ENCODE results near the gene SETD5.

Gene SETD5

GRCh38 chr3:9397332-9397905 is at the start of gene SETD5:
Gene SETD5 (plus strand): TSS chr3:9397615. CDS start chr3:9428939, 31,324 bp downstream.
- TF ChIP-seq FOXP2 (optimal IDR thresholded peaks at IDR 0.05; ENCODE audit: control extremely low read depth, extremely low read length, insufficient read depth), result no peak
- TF ChIP-seq POLR2AphosphoS5 (IDR thresholded peaks at IDR 0.05; ENCODE audit: borderline replicate concordance, low read depth, low read length), result peak; percentile 91
- TF ChIP-seq EZH2 (IDR thresholded peaks at IDR 0.05), result no peak
- H3K36me3 ChIP-seq (ENCODE audit: insufficient read depth, low read length), result peaks cover 29% of the 10 kb centered on the region
- DNase-seq (ENCODE audit: low read depth, low spot score), result peak; percentile 32
- H3K9ac ChIP-seq (ENCODE audit: insufficient read length), result peak within 1 kb of the TSS; percentile 93
- H3K27ac ChIP-seq, result peak within 1 kb of the TSS; percentile 97
- H3K9me3 ChIP-seq (ENCODE audit: low read depth, low read length), result no peaks in the 10 kb centered on the region
- peak within 1 kb of the TSS; percentile 88 for H3K4me3 ChIP-seq

GRCh38 chr3:9347887-9348286 is 49.5 kb upstream of the SETD5 start:
- H3K36me3 ChIP-seq (ENCODE audit: insufficient read depth, low read length), result no peaks in the 10 kb centered on the region
- H3K9ac ChIP-seq (ENCODE audit: insufficient read length), result no peak overlapping the region
- no peak overlapping the region for H3K27ac ChIP-seq
- H3K4me3 ChIP-seq, result no peak overlapping the region
- no peak for DNase-seq (ENCODE audit: low read depth, low spot score)
- H3K9me3 ChIP-seq (ENCODE audit: low read depth, low read length), result no peaks in the 10 kb centered on the region
- TF ChIP-seq POLR2AphosphoS5 (IDR thresholded peaks at IDR 0.05; ENCODE audit: borderline replicate concordance, low read depth, low read length) (no peak), EZH2 (IDR thresholded peaks at IDR 0.05) (no peak), FOXP2 (optimal IDR thresholded peaks at IDR 0.05; ENCODE audit: control extremely low read depth, extremely low read length, insufficient read depth) (no peak)

GRCh38 chr3:9349321-9350117 is 47.9 kb upstream of the SETD5 start:
- no peak for DNase-seq (ENCODE audit: low read depth, low spot score)
- H3K36me3 ChIP-seq (ENCODE audit: insufficient read depth, low read length), result no peaks in the 10 kb centered on the region
- no peak overlapping the region for H3K27ac ChIP-seq
- no peak overlapping the region for H3K9ac ChIP-seq (ENCODE audit: insufficient read length)
- no peaks in the 10 kb centered on the region for H3K9me3 ChIP-seq (ENCODE audit: low read depth, low read length)
- TF ChIP-seq EZH2 (IDR thresholded peaks at IDR 0.05), result no peak
- no peak for TF ChIP-seq FOXP2 (optimal IDR thresholded peaks at IDR 0.05; ENCODE audit: control extremely low read depth, extremely low read length, insufficient read depth)
- TF ChIP-seq POLR2AphosphoS5 (IDR thresholded peaks at IDR 0.05; ENCODE audit: borderline replicate concordance, low read depth, low read length), result no peak
- H3K4me3 ChIP-seq, result no peak overlapping the region

- H3K9ac ChIP-seq (ENCODE audit: insufficient read length), result no peak overlapping the region
- H3K4me3 ChIP-seq, result no peak overlapping the region
- H3K36me3 ChIP-seq (ENCODE audit: insufficient read depth, low read length), result no peaks in the 10 kb centered on the region
- H3K27ac ChIP-seq, result no peak overlapping the region
- no peaks in the 10 kb centered on the region for H3K9me3 ChIP-seq (ENCODE audit: low read depth, low read length)
- no peak for DNase-seq (ENCODE audit: low read depth, low spot score)
- TF ChIP-seq EZH2 (IDR thresholded peaks at IDR 0.05), result no peak
- no peak for TF ChIP-seq POLR2AphosphoS5 (IDR thresholded peaks at IDR 0.05; ENCODE audit: borderline replicate concordance, low read depth, low read length)
- TF ChIP-seq FOXP2 (optimal IDR thresholded peaks at IDR 0.05; ENCODE audit: control extremely low read depth, extremely low read length, insufficient read depth), result no peak
Observed at GRCh38 chr3:9351709-9352126, 45.7 kb upstream of the SETD5 start.

GRCh38 chr3:9352917-9353752 is 44.3 kb upstream of the SETD5 start:
- Histone ChIP-seq H3K9ac (ENCODE audit: insufficient read length) (no peak overlapping the region), H3K9me3 (ENCODE audit: low read depth, low read length) (no peaks in the 10 kb centered on the region), H3K36me3 (ENCODE audit: insufficient read depth, low read length) (no peaks in the 10 kb centered on the region), H3K4me3 (no peak overlapping the region), H3K27ac (no peak overlapping the region)
- peak; percentile 39 for DNase-seq (ENCODE audit: low read depth, low spot score)
- TF ChIP-seq EZH2 (IDR thresholded peaks at IDR 0.05) (no peak), POLR2AphosphoS5 (IDR thresholded peaks at IDR 0.05; ENCODE audit: borderline replicate concordance, low read depth, low read length) (no peak), FOXP2 (optimal IDR thresholded peaks at IDR 0.05; ENCODE audit: control extremely low read depth, extremely low read length, insufficient read depth) (no peak)

- H3K4me3 ChIP-seq, result no peak overlapping the region; the same call in 1 of the 2 replicates
- H3K9ac ChIP-seq (ENCODE audit: insufficient read length), result no peak overlapping the region
- H3K36me3 ChIP-seq (ENCODE audit: insufficient read depth, low read length), result peaks cover 23% of the 10 kb centered on the region
- H3K9me3 ChIP-seq (ENCODE audit: low read depth, low read length), result no peaks in the 10 kb centered on the region
- DNase-seq (ENCODE audit: low read depth, low spot score), result no peak
- TF ChIP-seq EZH2 (IDR thresholded peaks at IDR 0.05) (no peak), POLR2AphosphoS5 (IDR thresholded peaks at IDR 0.05; ENCODE audit: borderline replicate concordance, low read depth, low read length) (no peak), FOXP2 (optimal IDR thresholded peaks at IDR 0.05; ENCODE audit: control extremely low read depth, extremely low read length, insufficient read depth) (no peak)
- H3K27ac ChIP-seq, result no peak overlapping the region
Observed at GRCh38 chr3:9361691-9362388, 35.6 kb upstream of the SETD5 start.

- Histone ChIP-seq H3K9me3 (ENCODE audit: low read depth, low read length) (no peaks in the 10 kb centered on the region), H3K36me3 (ENCODE audit: insufficient read depth, low read length) (peaks cover 31% of the 10 kb centered on the region), H3K27ac (peak within 1 kb of the TSS; percentile 94), H3K4me3 (peak within 1 kb of the TSS; percentile 83), H3K9ac (ENCODE audit: insufficient read length) (peak within 1 kb of the TSS; percentile 87)
- peak; percentile 40 for DNase-seq (ENCODE audit: low read depth, low spot score)
- no peak for TF ChIP-seq EZH2 (IDR thresholded peaks at IDR 0.05)
- peak; percentile 90 for TF ChIP-seq POLR2AphosphoS5 (IDR thresholded peaks at IDR 0.05; ENCODE audit: borderline replicate concordance, low read depth, low read length)
- TF ChIP-seq FOXP2 (optimal IDR thresholded peaks at IDR 0.05; ENCODE audit: control extremely low read depth, extremely low read length, insufficient read depth), result no peak
Observed at GRCh38 chr3:9362731-9363530, 34.5 kb upstream of the SETD5 start, which contains the start of gene THUMPD3. Gene THUMPD3 (plus strand): TSS chr3:9363054. CDS start chr3:9365069, 2,015 bp downstream.

Measured in SK-N-MC (cell line).